Left lung (tissue), 10 donors: Measurements from ENCODE around the gene WNT2B. TPM values are rescaled to one million over a fixed set of nuclear protein-coding genes. Genes with fewer than 3 reads are reported as not detected.

Experiments used
- ATAC-seq: fragments of 200-7000 bp; cut with Tn5 transposase; one replicate; pipeline ENCODE4 v1.9.1; 2020; ENCODE audit warnings: moderate library complexity
- DNase-seq, 4 donors: peaks; one replicate each; pipeline ENCODE4 v3.0.0-alpha.2; 2013 to 2020
- H3K27ac ChIP-seq, 2 donors: fragments of 200-600 bp; sonication (generic) in 1 of 2; one replicate each; pipeline versions ENCODE4 v1.5.0 to v1.8.0; 2020 to 2021
- H3K27me3 ChIP-seq, 2 donors: fragments of 200-600 bp; sonication (generic) in 1 of 2; one replicate each; pipeline versions ENCODE4 v1.5.0 to v1.8.0; 2020 to 2021
- H3K36me3 ChIP-seq, 2 donors: fragments of 200-600 bp; sonication (generic) in 1 of 2; one replicate each; pipeline versions ENCODE4 v1.5.0 to v1.8.0; 2020 to 2021
- H3K4me1 ChIP-seq, 2 donors: fragments of 200-600 bp; one replicate each; pipeline ENCODE4 v1.8.0; 2021
- H3K4me3 ChIP-seq, 2 donors: fragments of 200-600 bp; sonication (generic) in 1 of 2; one replicate each; pipeline versions ENCODE4 v1.5.0 to v1.8.0; 2020 to 2021; ENCODE audit warnings: mild to moderate bottlenecking in 1 of 2
- H3K9me3 ChIP-seq, 2 donors: fragments of 200-600 bp; sonication (generic) in 1 of 2; one replicate each; pipeline versions ENCODE4 v1.5.0 to v1.8.0; 2020 to 2021
- intact Hi-C, 2 donors: fragments of 100-400 bp; cut with DNase I; formaldehyde crosslinking; loops; one replicate each; pipeline versions ENCODE4 v1.11.2 to v1.14.2; 2022
- polyA plus RNA-seq, 6 donors: library from polyadenylated mRNA; unstranded; fragments of 120-200 nt; gene quantifications; one replicate each; pipeline ENCODE4 v1.2.1, GENCODE V29; 2013; ENCODE audit not compliant: insufficient read length in 6 of 6
- total RNA-seq, 2 donors: library from RNA; stranded (reverse); fragmentation: NEBNext Ultra II Directional; extraction: Animal tissue kit (Norgen Biotek cat#: 25700); gene quantifications; one replicate each; pipeline ENCODE4 v1.2.1, GENCODE V29; 2021
- TF ChIP-seq, protein P1 (sequence below), 2 donors: fragments of 200-600 bp; sonication (generic) in 1 of 2; IDR thresholded peaks; one replicate each; pipeline versions ENCODE4 v1.5.0 to v1.8.0; 2021; ENCODE audit warnings: antibody characterized with exemption in 2 of 2
- donor health status: DM: no; HTN: yes; CAD: no.
- donor health status: DM: no; HTN: no; CAD: no.

Gene WNT2B
- total and polyA plus RNA-seq, 8 donors = 3.6 to 6.1 (median 5.0) TPM

DNA sequence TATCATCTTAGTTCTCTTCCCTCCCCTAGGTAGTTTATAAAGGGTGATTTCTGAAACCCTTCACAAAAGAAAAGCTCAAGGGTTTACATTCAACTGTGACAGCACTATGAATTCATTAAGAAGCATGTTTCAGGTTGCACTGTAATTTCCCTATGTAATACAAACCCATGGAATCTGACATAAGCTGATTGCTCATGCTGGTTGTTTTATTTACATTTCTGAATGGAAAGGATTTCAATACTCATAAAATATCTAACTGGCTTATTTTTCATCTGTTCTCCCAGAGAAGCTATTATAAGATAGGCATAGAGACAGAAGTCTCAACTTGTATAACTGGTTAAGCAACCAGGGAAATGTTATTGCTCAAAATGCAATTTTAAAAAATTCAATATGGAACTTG is 20.5 kb downstream of the WNT2B start:
- no peak for DNase-seq
- peaks cover 0 to 31% of the 10 kb centered on the region in 2 donors for H3K36me3 ChIP-seq
- H3K27me3 ChIP-seq = no peaks in the 10 kb centered on the region
- TF ChIP-seq, protein P1, sequence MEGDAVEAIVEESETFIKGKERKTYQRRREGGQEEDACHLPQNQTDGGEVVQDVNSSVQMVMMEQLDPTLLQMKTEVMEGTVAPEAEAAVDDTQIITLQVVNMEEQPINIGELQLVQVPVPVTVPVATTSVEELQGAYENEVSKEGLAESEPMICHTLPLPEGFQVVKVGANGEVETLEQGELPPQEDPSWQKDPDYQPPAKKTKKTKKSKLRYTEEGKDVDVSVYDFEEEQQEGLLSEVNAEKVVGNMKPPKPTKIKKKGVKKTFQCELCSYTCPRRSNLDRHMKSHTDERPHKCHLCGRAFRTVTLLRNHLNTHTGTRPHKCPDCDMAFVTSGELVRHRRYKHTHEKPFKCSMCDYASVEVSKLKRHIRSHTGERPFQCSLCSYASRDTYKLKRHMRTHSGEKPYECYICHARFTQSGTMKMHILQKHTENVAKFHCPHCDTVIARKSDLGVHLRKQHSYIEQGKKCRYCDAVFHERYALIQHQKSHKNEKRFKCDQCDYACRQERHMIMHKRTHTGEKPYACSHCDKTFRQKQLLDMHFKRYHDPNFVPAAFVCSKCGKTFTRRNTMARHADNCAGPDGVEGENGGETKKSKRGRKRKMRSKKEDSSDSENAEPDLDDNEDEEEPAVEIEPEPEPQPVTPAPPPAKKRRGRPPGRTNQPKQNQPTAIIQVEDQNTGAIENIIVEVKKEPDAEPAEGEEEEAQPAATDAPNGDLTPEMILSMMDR (IDR thresholded peaks at IDR 0.05) = no peak
- ATAC-seq = no peak
- H3K4me1 ChIP-seq = no peaks in the 10 kb centered on the region
- intact Hi-C loops = no loop called here
- no peak overlapping the region for H3K4me3 ChIP-seq
- H3K27ac ChIP-seq = no peak overlapping the region
- no peaks in the 10 kb centered on the region for H3K9me3 ChIP-seq

GRCh38 chr1:112530832-112531231 is 22.1 kb downstream of the WNT2B start:
- no peaks in the 10 kb centered on the region for H3K27me3 ChIP-seq
- no peak overlapping the region for H3K4me3 ChIP-seq
- DNase-seq (no peak), ATAC-seq (no peak)
- TF ChIP-seq, protein P1 (IDR thresholded peaks at IDR 0.05) = no peak
- no peak overlapping the region for H3K27ac ChIP-seq
- H3K4me1 ChIP-seq = no peaks in the 10 kb centered on the region
- H3K9me3 ChIP-seq = no peaks in the 10 kb centered on the region
- intact Hi-C loops = no loop called here
- H3K36me3 ChIP-seq = peaks cover 0 to 15% of the 10 kb centered on the region in 2 donors

- H3K27me3 ChIP-seq = no peaks in the 10 kb centered on the region
- DNase-seq (no peak), ATAC-seq (no peak)
- H3K4me1 ChIP-seq = no peaks in the 10 kb centered on the region
- no peak overlapping the region for H3K4me3 ChIP-seq
- H3K27ac ChIP-seq = no peak overlapping the region
- peaks cover 0 to 11% of the 10 kb centered on the region in 2 donors for H3K36me3 ChIP-seq
- TF ChIP-seq, protein P1 (IDR thresholded peaks at IDR 0.05) = no peak
- no peaks in the 10 kb centered on the region for H3K9me3 ChIP-seq
- intact Hi-C loops = no loop called here
Observed at GRCh38 chr1:112532064-112532463, 23.3 kb downstream of the WNT2B start.

- Histone ChIP-seq H3K36me3 (peaks cover 0 to 4% of the 10 kb centered on the region in 2 donors), H3K9me3 (no peaks in the 10 kb centered on the region), H3K4me1 (peaks cover 0 to 6% of the 10 kb centered on the region in 2 donors), H3K27ac (no peak overlapping the region), H3K27me3 (no peaks in the 10 kb centered on the region), H3K4me3 (no peak overlapping the region)
- ATAC-seq (no peak), DNase-seq (no peak)
- intact Hi-C loops = no loop called here
- TF ChIP-seq, protein P1 (IDR thresholded peaks at IDR 0.05) = no peak
Observed at GRCh38 chr1:112533029-112533428, 24.3 kb downstream of the WNT2B start.

DNA sequence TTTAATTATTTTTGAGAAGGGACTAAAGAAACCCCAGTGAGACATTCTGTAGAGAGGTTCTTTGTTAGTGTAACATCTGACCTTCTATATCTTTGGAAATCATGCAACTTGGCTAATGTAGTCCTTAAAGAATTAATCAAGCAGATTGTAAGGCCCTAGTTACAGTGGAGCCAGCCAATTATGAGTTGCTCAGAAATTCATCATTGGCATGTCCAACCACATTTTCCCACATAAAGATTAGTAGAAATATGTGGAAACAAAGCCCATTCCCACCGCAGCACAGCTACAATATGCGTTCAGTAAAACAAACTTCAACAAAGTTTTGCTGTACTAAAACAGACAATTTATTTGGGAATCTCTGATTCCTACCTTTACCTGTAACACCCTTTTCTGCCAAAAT is 27.8 kb downstream of the WNT2B start:
- DNase-seq (no peak), ATAC-seq (no peak)
- intact Hi-C loops = no loop called here
- Histone ChIP-seq H3K27ac (no peak overlapping the region), H3K4me1 (peaks cover 0 to 6% of the 10 kb centered on the region in 2 donors), H3K4me3 (no peak overlapping the region), H3K36me3 (peaks cover 0 to 26% of the 10 kb centered on the region in 2 donors), H3K27me3 (no peaks in the 10 kb centered on the region), H3K9me3 (no peaks in the 10 kb centered on the region)
- TF ChIP-seq, protein P1 (IDR thresholded peaks at IDR 0.05) = no peak
